Stimulated activated naive CD8-positive, alpha-beta T cell treated with anti-CD3 and anti-CD28 coated beads, Interleukin-15, Interleukin-2, amounts not matched to agents 100 ng/mL and 50 ng/mL, for 24 hours (primary cell): ENCODE data around the gene QPCT.
"Not testable (repeated sequence)": the region's sequence is repeated elsewhere in the genome, so short reads cannot be mapped to it uniquely, and the experiment has no call there.

Experiments used
- H3K27ac Mint-ChIP-seq: one replicate; pipeline ENCODE4 v1.8.0; 2021; ENCODE audit warnings: mild to moderate bottlenecking, mixed read lengths
- H3K27me3 Mint-ChIP-seq: one replicate; pipeline ENCODE4 v1.8.0; 2021; ENCODE audit warnings: mixed read lengths
- H3K36me3 Mint-ChIP-seq: one replicate; pipeline ENCODE4 v1.8.0; 2021; ENCODE audit warnings: low read depth, mixed read lengths
- H3K4me1 Mint-ChIP-seq: one replicate; pipeline ENCODE4 v1.8.0; 2021; ENCODE audit warnings: low read depth, mixed read lengths
- H3K4me3 Mint-ChIP-seq: one replicate; pipeline ENCODE4 v1.8.0; 2021; ENCODE audit warnings: mild to moderate bottlenecking, mixed read lengths
- H3K9me3 Mint-ChIP-seq: one replicate; pipeline ENCODE4 v1.8.0; 2021; ENCODE audit warnings: mixed read lengths

Gene QPCT

DNA sequence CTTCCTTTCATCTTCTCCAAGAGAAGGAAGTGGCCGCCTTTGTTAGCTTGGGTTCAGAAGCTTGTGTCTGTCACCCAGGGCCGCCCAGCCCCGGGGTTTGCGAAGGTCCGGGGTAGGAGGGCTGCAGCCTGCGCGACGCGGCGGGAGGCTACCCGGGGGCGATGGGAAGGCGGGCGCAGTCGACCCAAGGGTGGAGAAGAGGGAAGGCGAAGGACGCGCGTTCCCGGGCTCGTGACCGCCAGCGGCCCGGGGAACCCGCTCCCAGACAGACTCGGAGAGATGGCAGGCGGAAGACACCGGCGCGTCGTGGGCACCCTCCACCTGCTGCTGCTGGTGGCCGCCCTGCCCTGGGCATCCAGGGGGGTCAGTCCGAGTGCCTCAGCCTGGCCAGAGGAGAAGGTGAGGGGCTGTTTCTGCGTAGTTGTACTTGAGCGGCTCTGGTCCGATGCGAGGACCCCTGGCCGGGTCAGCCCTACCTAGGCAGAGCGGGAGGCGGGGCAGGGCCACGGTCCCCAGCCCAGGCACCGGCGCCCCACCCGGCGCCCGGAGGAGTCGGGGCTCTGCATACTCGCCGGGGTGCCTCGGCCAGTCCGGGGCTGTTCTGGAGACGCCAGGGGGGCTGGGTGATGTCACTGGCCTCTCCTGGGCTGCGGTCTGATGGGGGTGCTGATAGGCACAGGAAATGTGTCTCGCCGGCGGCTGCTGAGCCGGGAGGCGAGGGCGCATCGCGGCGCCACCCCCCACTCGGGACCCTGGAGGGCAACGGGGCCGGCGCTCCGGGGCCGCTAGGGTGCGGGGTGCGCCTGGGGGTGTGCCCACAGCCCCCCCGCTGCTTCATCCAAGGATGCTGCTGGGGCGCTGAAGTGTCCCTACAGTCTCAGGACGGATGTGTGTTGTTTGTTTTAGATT lies at the start of gene QPCT:
QPCT (plus strand) TSS at position 178 of the 909 bp plus-strand sequence; CDS start at position 280, 102 bp downstream.
- no peaks in the 10 kb centered on the region for H3K36me3 Mint-ChIP-seq
- peak within 1 kb of the TSS; percentile 52 for H3K27ac Mint-ChIP-seq
- peaks cover 31% of the 10 kb centered on the region for H3K4me1 Mint-ChIP-seq
- H3K9me3 Mint-ChIP-seq = no peaks in the 10 kb centered on the region
- peaks cover 62% of the 10 kb centered on the region for H3K27me3 Mint-ChIP-seq
- H3K4me3 Mint-ChIP-seq = peak within 1 kb of the TSS; percentile 83

DNA sequence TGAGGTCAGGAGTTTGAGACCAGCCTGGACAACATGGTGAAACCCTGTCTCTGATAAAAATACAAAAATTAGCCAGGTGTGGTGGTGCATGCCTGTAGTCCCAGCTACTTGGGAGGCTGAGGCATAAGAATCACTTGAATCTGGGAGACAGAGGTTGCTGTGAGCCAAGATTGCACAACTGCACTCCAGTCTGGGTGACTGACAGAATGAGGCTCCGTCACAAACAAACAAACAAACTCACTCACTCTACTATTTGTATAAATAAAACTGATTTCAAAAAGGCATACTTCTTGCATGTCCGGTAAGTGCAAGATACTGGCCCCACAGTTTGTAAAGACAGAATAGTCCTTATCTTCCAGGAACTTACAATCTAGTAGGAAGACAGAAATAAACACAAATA lies 49.6 kb upstream of the QPCT start:
- H3K4me3 Mint-ChIP-seq, H3K27ac Mint-ChIP-seq, H3K9me3 Mint-ChIP-seq, H3K27me3 Mint-ChIP-seq: not testable (repeated sequence)
- Mint-ChIP-seq H3K4me1 (peaks cover 23% of the 10 kb centered on the region), H3K36me3 (peaks cover 29% of the 10 kb centered on the region)

- Mint-ChIP-seq H3K4me1 (peaks cover 29% of the 10 kb centered on the region), H3K36me3 (peaks cover 27% of the 10 kb centered on the region), H3K9me3 (no peaks in the 10 kb centered on the region), H3K27me3 (no peaks in the 10 kb centered on the region), H3K4me3 (no peak overlapping the region), H3K27ac (no peak overlapping the region)
Observed at GRCh38 chr2:37295469-37296073, 48.9 kb upstream of the QPCT start.

- no peak overlapping the region for H3K27ac Mint-ChIP-seq
Observed at GRCh38 chr2:37297632-37298031, 46.8 kb upstream of the QPCT start.

GRCh38 chr2:37300146-37300545 lies 44.3 kb upstream of the QPCT start:
- Mint-ChIP-seq H3K36me3 (peaks cover 33% of the 10 kb centered on the region), H3K27me3 (no peaks in the 10 kb centered on the region), H3K9me3 (no peaks in the 10 kb centered on the region), H3K4me1 (peaks cover 41% of the 10 kb centered on the region), H3K4me3 (no peak overlapping the region), H3K27ac (no peak overlapping the region)

More at GRCh38 chr2:37297632-37298031, 46.8 kb upstream of the QPCT start:
- Mint-ChIP-seq H3K9me3 (no peaks in the 10 kb centered on the region), H3K4me3 (no peak overlapping the region), H3K36me3 (peaks cover 25% of the 10 kb centered on the region), H3K4me1 (peaks cover 37% of the 10 kb centered on the region), H3K27me3 (no peaks in the 10 kb centered on the region)

- no peak overlapping the region for H3K4me3 Mint-ChIP-seq
- H3K4me1 Mint-ChIP-seq = peaks cover 43% of the 10 kb centered on the region
- H3K27ac Mint-ChIP-seq = no peak overlapping the region
- peaks cover 33% of the 10 kb centered on the region for H3K36me3 Mint-ChIP-seq
- no peaks in the 10 kb centered on the region for H3K9me3 Mint-ChIP-seq
- H3K27me3 Mint-ChIP-seq = no peaks in the 10 kb centered on the region
Observed at GRCh38 chr2:37300578-37300977, 43.9 kb upstream of the QPCT start.

GRCh38 chr2:37301408-37301807 lies 43.0 kb upstream of the QPCT start:
- Mint-ChIP-seq H3K27ac (no peak overlapping the region), H3K9me3 (no peaks in the 10 kb centered on the region), H3K4me1 (peaks cover 39% of the 10 kb centered on the region), H3K27me3 (no peaks in the 10 kb centered on the region), H3K4me3 (no peak overlapping the region), H3K36me3 (peaks cover 33% of the 10 kb centered on the region)

DNA sequence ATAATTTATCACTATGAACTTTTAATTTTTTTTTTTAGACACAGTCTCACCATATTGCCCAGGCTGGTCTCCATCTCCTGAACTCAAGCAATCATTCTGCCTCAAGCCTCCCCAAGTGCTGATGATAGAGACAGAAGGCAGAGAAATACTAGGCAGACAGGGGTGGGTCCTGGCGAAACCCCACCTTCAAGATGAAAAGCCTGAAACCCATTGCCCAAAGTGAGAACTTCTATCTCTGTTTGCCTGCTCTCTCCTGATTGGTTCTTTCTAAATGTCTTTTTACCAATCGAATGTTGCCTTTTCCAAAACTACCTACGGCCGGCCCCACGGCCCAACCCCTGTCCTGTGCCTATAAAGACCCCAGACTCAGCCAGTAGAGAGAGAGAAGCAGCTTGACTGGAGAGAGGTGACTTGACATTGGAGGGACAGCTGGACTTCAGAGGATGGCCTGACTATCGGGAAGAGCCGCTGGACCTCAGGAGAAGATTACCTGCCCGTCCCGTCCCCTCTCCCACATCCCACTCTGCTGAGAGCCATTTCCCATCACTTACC lies 41.7 kb upstream of the QPCT start:
- no peak overlapping the region for H3K4me3 Mint-ChIP-seq
- no peak overlapping the region for H3K27ac Mint-ChIP-seq
- peaks cover 40% of the 10 kb centered on the region for H3K4me1 Mint-ChIP-seq
- peaks cover 33% of the 10 kb centered on the region for H3K36me3 Mint-ChIP-seq
- H3K27me3 Mint-ChIP-seq = no peaks in the 10 kb centered on the region
- no peaks in the 10 kb centered on the region for H3K9me3 Mint-ChIP-seq

GRCh38 chr2:37306024-37306423 lies 38.4 kb upstream of the QPCT start:
- H3K9me3 Mint-ChIP-seq = no peaks in the 10 kb centered on the region
- peaks cover 27% of the 10 kb centered on the region for H3K36me3 Mint-ChIP-seq
- no peak overlapping the region for H3K4me3 Mint-ChIP-seq
- H3K27ac Mint-ChIP-seq = no peak overlapping the region
- H3K4me1 Mint-ChIP-seq = peaks cover 30% of the 10 kb centered on the region
- no peaks in the 10 kb centered on the region for H3K27me3 Mint-ChIP-seq

DNA sequence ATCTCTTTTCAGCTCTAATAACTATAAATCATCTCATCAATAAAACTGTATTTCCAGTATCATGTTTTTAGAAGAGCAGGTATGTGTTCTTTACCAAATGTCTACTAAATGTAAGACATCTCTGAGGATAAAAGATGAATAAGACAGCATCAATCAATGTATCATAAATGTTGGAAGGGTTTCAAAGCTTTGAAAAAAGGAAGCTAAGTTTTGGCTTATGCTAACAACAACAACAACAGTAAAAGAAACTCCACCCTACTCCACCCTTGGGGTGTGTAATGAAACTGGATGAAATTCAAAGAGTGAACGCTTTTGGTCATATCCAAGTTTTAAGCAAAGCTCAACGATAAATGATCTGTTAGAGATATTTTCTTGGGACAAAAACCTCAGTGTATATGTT lies 36.9 kb upstream of the QPCT start:
- Mint-ChIP-seq H3K4me3 (no peak overlapping the region), H3K27me3 (no peaks in the 10 kb centered on the region), H3K9me3 (no peaks in the 10 kb centered on the region), H3K36me3 (peaks cover 20% of the 10 kb centered on the region), H3K4me1 (peaks cover 36% of the 10 kb centered on the region), H3K27ac (no peak overlapping the region)

- H3K4me3 Mint-ChIP-seq = no peak overlapping the region
- peaks cover 82% of the 10 kb centered on the region for H3K4me1 Mint-ChIP-seq
- peaks cover 65% of the 10 kb centered on the region for H3K36me3 Mint-ChIP-seq
- H3K27ac Mint-ChIP-seq = no peak overlapping the region
- H3K9me3 Mint-ChIP-seq = no peaks in the 10 kb centered on the region
- no peaks in the 10 kb centered on the region for H3K27me3 Mint-ChIP-seq
Observed at GRCh38 chr2:37315364-37315763, 29.1 kb upstream of the QPCT start.

DNA sequence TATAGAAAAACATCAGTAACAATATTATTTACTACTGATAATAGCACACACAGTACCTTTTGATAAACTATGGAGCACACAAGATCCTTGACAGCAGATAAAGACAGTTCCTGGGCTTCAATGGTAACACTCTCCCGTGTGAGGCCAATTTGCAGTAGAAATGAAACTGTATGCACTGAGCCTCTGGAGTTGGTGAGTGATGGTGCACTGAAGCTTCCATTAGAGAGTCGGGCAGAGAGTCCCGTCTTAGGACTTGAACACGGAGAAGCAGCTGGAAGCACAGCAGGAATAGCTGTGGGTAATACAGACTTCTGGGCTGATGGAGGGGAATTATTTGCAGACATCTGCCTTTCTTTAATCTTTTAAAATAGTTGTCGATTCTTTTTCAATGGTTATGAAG lies 28.2 kb upstream of the QPCT start:
- Mint-ChIP-seq H3K4me3 (no peak overlapping the region), H3K4me1 (peaks cover 75% of the 10 kb centered on the region), H3K36me3 (peaks cover 60% of the 10 kb centered on the region), H3K27me3 (no peaks in the 10 kb centered on the region), H3K9me3 (no peaks in the 10 kb centered on the region), H3K27ac (no peak overlapping the region)

DNA sequence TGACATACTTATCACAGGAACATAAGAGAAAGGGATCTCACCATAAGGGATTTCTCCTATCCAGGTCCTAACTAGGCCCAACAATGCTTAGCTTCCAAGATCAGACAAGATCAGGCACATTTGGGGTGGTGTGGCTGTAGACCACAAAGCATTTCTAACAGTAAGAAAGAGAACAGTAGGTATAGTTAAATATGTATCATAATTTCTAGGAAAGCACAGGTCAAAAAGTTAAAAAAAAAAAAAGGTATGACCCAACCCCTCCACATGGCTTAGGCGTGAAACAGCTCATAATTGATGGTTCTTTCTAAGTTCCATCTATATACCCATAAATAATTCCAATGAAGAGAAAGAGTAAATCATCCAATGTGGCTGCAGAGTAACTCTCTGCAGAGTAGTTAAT lies 26.7 kb upstream of the QPCT start:
- peak overlapping the region; percentile 53 for H3K27ac Mint-ChIP-seq
- no peaks in the 10 kb centered on the region for H3K27me3 Mint-ChIP-seq
- H3K36me3 Mint-ChIP-seq = peaks cover 60% of the 10 kb centered on the region
- H3K9me3 Mint-ChIP-seq = no peaks in the 10 kb centered on the region
- H3K4me3 Mint-ChIP-seq = peak overlapping the region; percentile 33
- H3K4me1 Mint-ChIP-seq = peaks cover 78% of the 10 kb centered on the region

- Mint-ChIP-seq H3K36me3 (peaks cover 58% of the 10 kb centered on the region), H3K4me1 (peaks cover 78% of the 10 kb centered on the region), H3K4me3 (no peak overlapping the region)
Observed at GRCh38 chr2:37318401-37318800, 26.0 kb upstream of the QPCT start.

More at GRCh38 chr2:37318401-37318800, 26.0 kb upstream of the QPCT start:
- Mint-ChIP-seq H3K27me3 (no peaks in the 10 kb centered on the region), H3K9me3 (no peaks in the 10 kb centered on the region), H3K27ac (peak overlapping the region; percentile 10)
